Neural cell (in vitro differentiated cells): Measurements from ENCODE around the gene CHCHD10. TPM values are rescaled to one million over a fixed set of nuclear protein-coding genes. Genes with fewer than 3 reads are reported as not detected.

Experiments used
- H2AFZ ChIP-seq: fragments of 200-600, 300-800 bp; sonication (generic), shearing (Covaris generic); 2 replicates; pipeline ENCODE4 v1.6.0; 2014; ENCODE audit warnings: low read depth, mild to moderate bottlenecking, antibody characterized with exemption, low read length, moderate library complexity
- H3F3A ChIP-seq: fragments of 200-600 bp; shearing (Covaris generic); 2 replicates; pipeline ENCODE4 v1.6.1; 2016; ENCODE audit warnings: mild to moderate bottlenecking, moderate library complexity, mixed read lengths, antibody characterized with exemption, low read length; ENCODE audit not compliant: insufficient read depth, poor library complexity, severe bottlenecking
- H3K27ac ChIP-seq: fragments of 200-600, 300-800 bp; sonication (generic), shearing (Covaris generic); 2 replicates; pipeline ENCODE4 v1.5.1; 2014; ENCODE audit warnings: mild to moderate bottlenecking, low read length, moderate library complexity
- H3K27me3 ChIP-seq: fragments of 300-800, 200-600 bp; sonication (generic), shearing (Covaris generic); 2 replicates; pipeline ENCODE4 v1.6.0; 2014; ENCODE audit warnings: mild to moderate bottlenecking, low read depth, low read length, moderate library complexity; ENCODE audit not compliant: insufficient read depth
- H3K36me3 ChIP-seq: fragments of 300-800, 200-600 bp; sonication (generic), shearing (Covaris generic); 2 replicates; pipeline ENCODE4 v1.5.1; 2014; ENCODE audit warnings: mild to moderate bottlenecking, antibody characterized with exemption, low read length, moderate library complexity; ENCODE audit not compliant: insufficient read depth
- H3K4me2 ChIP-seq: fragments of 300-800, 200-600 bp; sonication (generic), shearing (Covaris generic); 2 replicates; pipeline ENCODE4 v1.6.0; 2014; ENCODE audit warnings: mild to moderate bottlenecking, low read length
- H3K4me3 ChIP-seq: fragments of 300-800, 200-600 bp; sonication (generic), shearing (Covaris generic); 2 replicates; pipeline ENCODE4 v1.5.1; 2014; ENCODE audit warnings: mild to moderate bottlenecking, low read length, moderate library complexity
- H3K79me2 ChIP-seq: fragments of 200-600 bp; shearing (Covaris generic); replicated peaks from 2 replicates; pipeline ENCODE4 v1.6.0; 2014; ENCODE audit warnings: mild to moderate bottlenecking, low read length, moderate library complexity; ENCODE audit not compliant: insufficient read depth
- H3K9ac ChIP-seq: fragments of 300-800, 200-600 bp; sonication (generic), shearing (Covaris generic); 2 replicates; pipeline ENCODE4 v1.6.1; 2016; ENCODE audit warnings: mild to moderate bottlenecking, low read length, mixed read lengths
- H3K9me2 ChIP-seq: fragments of 200-600 bp; shearing (Covaris generic); 2 replicates; pipeline ENCODE4 v1.6.1; 2016; ENCODE audit warnings: mild to moderate bottlenecking, low read length, mixed read lengths; ENCODE audit not compliant: insufficient read depth
- H3K9me3 ChIP-seq: fragments of 200-600, 300-800 bp; sonication (generic), shearing (Covaris generic); 2 replicates; pipeline ENCODE4 v1.6.1; 2016; ENCODE audit warnings: mild to moderate bottlenecking, mixed run types, low read length, moderate library complexity, mixed read lengths
- H4K20me1 ChIP-seq: fragments of 200-600 bp; shearing (Covaris generic); 2 replicates; pipeline ENCODE4 v1.6.1; 2016; ENCODE audit warnings: mild to moderate bottlenecking, mixed run types; ENCODE audit not compliant: insufficient read depth
- CTCF ChIP-seq: fragments of 450-650 bp; IDR thresholded peaks from 2 replicates; pipeline ENCODE4 v1.5.1; 2014; ENCODE audit warnings: antibody characterized with exemption, mild to moderate bottlenecking, moderate library complexity; ENCODE audit not compliant: poor library complexity, severe bottlenecking
- EP300 ChIP-seq: fragments of 450-650 bp; conservative IDR thresholded peaks from 2 replicates; pipeline ENCODE4 v1.6.1; 2014; ENCODE audit warnings: antibody characterized with exemption, mild to moderate bottlenecking, moderate library complexity; ENCODE audit not compliant: poor library complexity, severe bottlenecking
- EZH2 ChIP-seq: fragments of 200-600, 300-800 bp; shearing (Covaris generic), sonication (generic); IDR thresholded peaks from 2 replicates; pipeline ENCODE4 v1.6.1; 2014; ENCODE audit warnings: antibody characterized with exemption, low read length, borderline replicate concordance, mild to moderate bottlenecking; ENCODE audit not compliant: insufficient read depth, poor library complexity, severe bottlenecking
- MXI1 ChIP-seq: fragments of 450-650 bp; conservative IDR thresholded peaks from 2 replicates; pipeline ENCODE4 v1.6.1; 2014; ENCODE audit warnings: antibody characterized with exemption, mild to moderate bottlenecking; ENCODE audit not compliant: poor library complexity, severe bottlenecking
- POLR2AphosphoS5 ChIP-seq: IDR thresholded peaks from 2 replicates; pipeline ENCODE4 v1.6.1; 2012
- RAD21 ChIP-seq: fragments of 450-650 bp; conservative IDR thresholded peaks from 2 replicates; pipeline ENCODE4 v1.6.1; 2014; ENCODE audit warnings: antibody characterized with exemption, mild to moderate bottlenecking, moderate library complexity
- REST ChIP-seq: IDR thresholded peaks from 2 replicates; pipeline ENCODE4 v1.6.1; 2012; ENCODE audit warnings: borderline replicate concordance
- SMC3 ChIP-seq: fragments of 450-650 bp; conservative IDR thresholded peaks from 2 replicates; pipeline ENCODE4 v1.6.1; 2014; ENCODE audit warnings: antibody characterized with exemption, mild to moderate bottlenecking, moderate library complexity; ENCODE audit not compliant: poor library complexity
- TAF1 ChIP-seq: IDR thresholded peaks from 2 replicates; pipeline ENCODE4 v1.6.1; 2012; ENCODE audit warnings: low read depth
- polyA plus RNA-seq: library from polyadenylated mRNA; depleted of rRNA; stranded (reverse); fragments of >200 nt; gene quantifications from 2 replicates; pipeline ENCODE4 v1.2.3, GENCODE V29; 2014

Gene CHCHD10
- polyA plus RNA-seq, 1 donor from 2014 or later = not detected

GRCh38 chr22:23743303-23743705 is 24.5 kb downstream of the CHCHD10 start:
- Histone ChIP-seq H3F3A (no peaks in the 10 kb centered on the region), H3K9me2 (no peaks in the 10 kb centered on the region), H3K27me3 (no peaks in the 10 kb centered on the region), H4K20me1 (no peaks in the 10 kb centered on the region), H3K9me3 (no peaks in the 10 kb centered on the region), H3K9ac (no peak overlapping the region), H3K27ac (no peak overlapping the region), H3K79me2 (no peaks in the 10 kb centered on the region), H3K4me2 (no peak overlapping the region), H3K36me3 (no peaks in the 10 kb centered on the region), H3K4me3 (no peak overlapping the region), H2AFZ (no peak overlapping the region)
- no peak for TF ChIP-seq TAF1
- no peak for TF ChIP-seq SMC3
- no peak for TF ChIP-seq CTCF
- no peak for TF ChIP-seq EZH2
- no peak for TF ChIP-seq RAD21
- no peak for TF ChIP-seq POLR2AphosphoS5
- TF ChIP-seq EP300 = no peak
- TF ChIP-seq REST = no peak
- no peak for TF ChIP-seq MXI1

- H3K4me2 ChIP-seq = no peak overlapping the region
- no peaks in the 10 kb centered on the region for H3F3A ChIP-seq
- H3K9me3 ChIP-seq = no peaks in the 10 kb centered on the region
- no peak overlapping the region for H3K4me3 ChIP-seq
- no peaks in the 10 kb centered on the region for H3K36me3 ChIP-seq
- no peaks in the 10 kb centered on the region for H3K79me2 ChIP-seq
- no peak overlapping the region for H2AFZ ChIP-seq
- no peak overlapping the region for H3K27ac ChIP-seq
- TF ChIP-seq MXI1 (no peak), EZH2 (no peak), REST (no peak), RAD21 (no peak), CTCF (no peak), POLR2AphosphoS5 (no peak), TAF1 (no peak), SMC3 (no peak)
- H3K27me3 ChIP-seq = no peaks in the 10 kb centered on the region
- H3K9ac ChIP-seq = no peak overlapping the region
- no peaks in the 10 kb centered on the region for H4K20me1 ChIP-seq
- H3K9me2 ChIP-seq = no peaks in the 10 kb centered on the region
These were observed 25.1 kb downstream of the CHCHD10 start for GRCh38 chr22:23742505-23743264.
